ENCODE results near the gene KLK7. TPM values are rescaled to one million over a fixed set of nuclear protein-coding genes. Genes with fewer than 3 reads are reported as not detected.

The KLK7 gene
- total and polyA plus RNA-seq, 2 donors (not counting 3 experiments of a cell fraction or from before 2014, with no cell fraction given): not detected

GRCh38 chr19:50949861-50950260 is 33.9 kb downstream of the KLK7 start:
- dilution Hi-C loops (cut with MboI; ENCODE audit: extremely low pct_ligation_motif_present, low sequenced_read_pairs): no loop called here
- no peak for FAIRE-seq

More at GRCh38 chr19:50949861-50950260, 33.9 kb downstream of the KLK7 start:
- intact Hi-C loops (cut with micrococcal nuclease): no loop called here
- no peaks in the 10 kb centered on the region for H3K79me2 ChIP-seq (ENCODE audit: control insufficient read depth, insufficient read depth, low read length)
- H3K36me3 ChIP-seq (ENCODE audit: control insufficient read depth in 2 of 2, extremely low read depth in 1 of 2, insufficient read depth in 2 of 2, low read length in 2 of 2): no peaks in the 10 kb centered on the region
- ChIA-PET CTCF (interaction anchor here (1.4 kb wide), 1 partner anchor 67 kb away, joined by 4 read pairs; no protein-coding TSS in a partner anchor), POLR2A (no interaction called here)
- H2AFZ ChIP-seq (ENCODE audit: low read depth, low read length): no peak overlapping the region
- no peak overlapping the region for H3K27ac ChIP-seq (ENCODE audit: insufficient read depth, low read depth, low read length)
- no peaks in the 10 kb centered on the region for H3K4me1 ChIP-seq (ENCODE audit: control insufficient read depth, extremely low read depth, insufficient read depth, low read length)
- no peaks in the 10 kb centered on the region for H3K27me3 ChIP-seq (ENCODE audit: control insufficient read depth in 2 of 2, insufficient read depth in 2 of 2, low read length in 2 of 2)
- TF ChIP-seq JUN (IDR thresholded peaks at IDR 0.05; ENCODE audit: borderline replicate concordance, insufficient read depth, insufficient read length, low read depth): no peak
- no peak for TF ChIP-seq POLR2AphosphoS5 (IDR thresholded peaks at IDR 0.05; ENCODE audit: insufficient read depth, low read depth, low read length)
- no peak for TF ChIP-seq EZH2 (IDR thresholded peaks at IDR 0.05; ENCODE audit: borderline replicate concordance, low read depth, low read length, severe bottlenecking)
- no peak for TF ChIP-seq FOS (IDR thresholded peaks at IDR 0.05; ENCODE audit: borderline replicate concordance, insufficient read depth, low read length)
- TF ChIP-seq MAX (IDR thresholded peaks at IDR 0.05; ENCODE audit: insufficient read depth, insufficient read length): no peak
- TF ChIP-seq MYC (IDR thresholded peaks at IDR 0.05; ENCODE audit: low read depth, low read length): no peak
- TF ChIP-seq GATA2 (IDR thresholded peaks at IDR 0.05; ENCODE audit: insufficient read depth, insufficient read length, low read depth, low read length): no peak
- no peak for TF ChIP-seq POLR2A (IDR thresholded peaks at IDR 0.05; ENCODE audit: low read depth, low read length)
- TF ChIP-seq CTCF (IDR thresholded peaks at IDR 0.05; ENCODE audit: extremely low read depth in 1 of 2, insufficient read depth in 1 of 2, low read depth in 1 of 2, low read length in 2 of 2): no peak
- H3K9me1 ChIP-seq (replicated peaks; ENCODE audit: control insufficient read depth, extremely low read depth, insufficient read depth, low read length): no peaks in the 10 kb centered on the region
- H3K4me2 ChIP-seq (ENCODE audit: insufficient read depth, low read length): no peak overlapping the region
- no peaks in the 10 kb centered on the region for H3K9me3 ChIP-seq (replicated peaks; ENCODE audit: control insufficient read depth, insufficient read depth, low read length)
- H4K20me1 ChIP-seq (replicated peaks; ENCODE audit: control insufficient read depth, extremely low read depth, insufficient read depth, low read length): no peaks in the 10 kb centered on the region
- no TSS peak for BruUV-seq (replicated peaks)
- no peak overlapping the region for H3K4me3 ChIP-seq (replicated peaks in 1 of 3; ENCODE audit: insufficient read depth in 1 of 3, low read depth in 1 of 3, low read length in 3 of 3)
- no peak overlapping the region for H3K9ac ChIP-seq (replicated peaks; ENCODE audit: extremely low read depth, insufficient read depth, low read length)
- DNase-seq (ENCODE audit: low read depth, low spot score): no peak

Data from endothelial cell of umbilical vein (primary cell).